ENCODE measurements around the gene ATP10A.
"Not testable (repeated sequence)": the region's sequence is repeated elsewhere in the genome, so short reads cannot be mapped to it uniquely, and the experiment has no call there.

ATP10A gene

GRCh38 chr15:25856059-25856458 is 7.1 kb downstream of the ATP10A start:
- not testable (repeated sequence) for DNase-seq (ENCODE audit: low read depth, low spot score)

GRCh38 chr15:25852661-25853524 is 10.2 kb downstream of the ATP10A start:
- DNase-seq (ENCODE audit: low read depth, low spot score): no peak

GRCh38 chr15:25852027-25852426 is 11.1 kb downstream of the ATP10A start:
- no peak for DNase-seq (ENCODE audit: low read depth, low spot score)

GRCh38 chr15:25850154-25851111 is 12.7 kb downstream of the ATP10A start:
- DNase-seq (ENCODE audit: low read depth, low spot score): no peak

- no peak for DNase-seq (ENCODE audit: low read depth, low spot score)
These were observed 13.8 kb downstream of the ATP10A start for GRCh38 chr15:25849157-25849921.

DNA sequence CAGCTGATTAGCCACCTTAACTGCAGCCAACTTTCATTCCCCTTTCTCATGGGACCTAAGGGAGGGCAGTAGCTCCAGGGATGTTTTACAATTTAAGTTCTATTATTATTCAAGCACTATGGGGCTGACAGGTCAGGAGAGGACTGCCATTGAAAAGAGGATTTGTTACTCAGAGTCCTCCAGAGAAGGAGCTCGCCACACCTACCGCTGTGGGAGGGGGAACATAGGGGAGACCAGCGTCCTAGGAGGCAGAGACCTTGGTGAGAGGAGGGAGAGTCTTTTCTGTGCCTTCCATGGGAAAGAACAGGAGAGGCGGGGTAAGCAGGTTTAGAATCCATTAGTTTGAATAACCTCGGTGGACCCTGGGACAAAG is 14.4 kb downstream of the ATP10A start:
- DNase-seq (ENCODE audit: low read depth, low spot score): no peak

DNA sequence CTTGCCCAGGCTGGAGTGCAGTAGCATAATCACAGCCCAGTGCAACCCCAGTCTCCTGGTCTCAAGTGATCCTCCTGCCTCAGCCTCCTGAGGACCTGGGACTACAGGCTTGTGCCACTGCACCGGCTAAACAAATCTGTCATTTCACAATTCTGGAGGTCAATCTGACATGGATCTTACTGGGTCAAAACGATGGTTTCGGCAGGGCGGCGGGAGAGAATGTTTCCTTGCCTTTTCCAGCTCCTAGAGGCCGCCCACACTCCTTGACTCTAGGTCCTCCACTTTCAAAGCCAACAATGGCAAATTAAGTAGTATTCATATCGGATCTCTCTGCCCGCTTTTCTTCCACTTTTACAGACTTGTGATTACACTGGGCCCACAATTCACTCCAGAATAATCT is 14.8 kb downstream of the ATP10A start:
- DNase-seq (ENCODE audit: low read depth, low spot score): no peak

GRCh38 chr15:25847051-25847450 is 16.1 kb downstream of the ATP10A start:
- no peak for DNase-seq (ENCODE audit: low read depth, low spot score)

DNA sequence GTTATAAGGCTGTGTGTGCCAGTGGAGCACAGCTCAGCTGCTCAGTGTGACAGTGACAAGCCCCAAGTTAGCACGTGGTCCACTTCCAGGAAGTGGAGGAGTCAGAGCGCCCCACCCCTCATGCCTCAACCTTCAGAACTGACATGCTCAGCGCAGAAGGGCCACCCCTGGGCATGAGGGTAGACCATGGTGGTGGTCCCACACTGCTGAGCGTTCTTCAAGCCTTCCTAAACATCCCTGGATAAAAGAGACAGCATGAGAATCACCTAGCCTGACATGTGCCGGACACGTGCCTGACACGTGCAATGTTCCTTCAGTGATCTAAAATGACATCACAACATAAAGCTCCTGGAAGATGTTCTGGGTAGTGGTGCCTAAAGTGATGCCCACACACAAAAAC is 16.8 kb downstream of the ATP10A start:
- no peak for DNase-seq (ENCODE audit: low read depth, low spot score)

GRCh38 chr15:25844981-25845680 is 18.0 kb downstream of the ATP10A start:
- DNase-seq (ENCODE audit: low read depth, low spot score): no peak

DNA sequence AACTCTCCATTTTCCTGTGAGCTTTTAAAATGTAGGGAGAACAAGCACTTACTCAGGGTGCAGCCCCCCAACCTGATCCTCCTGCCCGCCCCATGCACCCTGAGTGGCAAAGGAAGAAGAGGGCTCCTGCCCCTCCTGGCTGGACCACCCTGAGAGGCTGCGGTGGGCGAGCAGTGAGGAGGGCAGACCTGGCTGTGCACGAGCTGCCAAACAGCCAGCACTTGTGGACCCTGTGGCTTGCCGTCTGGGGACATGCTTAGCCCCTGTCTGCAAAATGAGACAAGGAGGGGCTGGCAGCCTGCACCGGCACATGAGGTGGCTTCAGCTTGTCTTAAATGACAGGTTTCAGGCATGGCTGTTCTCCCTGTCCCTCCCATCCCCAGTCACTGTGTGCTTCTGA is 18.6 kb downstream of the ATP10A start:
- DNase-seq (ENCODE audit: low read depth, low spot score): no peak

DNA sequence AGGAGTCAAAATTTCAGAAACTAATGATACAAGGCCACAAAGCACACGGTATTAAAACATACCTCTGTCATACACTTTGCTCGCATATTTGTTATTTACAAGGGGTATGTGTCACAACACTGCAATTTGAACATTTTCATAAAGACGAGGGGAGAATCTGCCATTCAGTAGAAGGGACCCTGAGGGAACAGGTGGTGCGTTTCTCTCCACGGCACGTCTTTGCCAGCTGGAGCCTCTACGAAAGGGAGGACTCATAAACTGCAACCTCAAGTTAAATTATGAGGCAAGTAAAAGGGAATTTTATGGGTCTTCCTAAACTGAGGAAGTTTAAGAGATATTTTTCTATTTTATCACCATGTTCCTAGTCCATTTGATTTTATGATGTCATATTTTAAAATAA is 19.1 kb downstream of the ATP10A start:
- no peak for DNase-seq (ENCODE audit: low read depth, low spot score)

DNA sequence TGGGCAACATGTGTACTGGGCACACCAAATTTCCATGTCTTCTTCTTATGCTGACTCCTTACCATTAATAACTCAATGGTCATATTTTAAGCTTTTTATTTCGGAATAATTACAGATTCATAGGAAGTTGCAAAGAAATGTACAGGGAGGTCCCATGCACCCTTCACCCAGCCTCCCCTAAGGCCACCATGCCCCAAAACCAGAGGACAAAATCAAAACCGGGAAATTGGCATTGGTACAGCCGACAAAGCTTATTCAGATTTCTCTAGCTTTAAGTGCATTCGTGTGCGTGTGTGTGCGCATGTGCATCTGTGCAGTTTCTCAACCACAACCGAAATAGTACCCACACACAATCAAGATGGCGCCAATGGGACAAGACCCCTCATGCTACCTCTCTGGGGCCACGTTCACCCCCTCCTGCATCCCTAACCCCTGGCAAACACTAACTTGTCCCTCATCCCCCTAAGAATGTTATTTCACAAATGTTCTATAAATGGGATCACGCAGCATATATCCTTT is 23.4 kb downstream of the ATP10A start:
- no peak for DNase-seq (ENCODE audit: low read depth, low spot score)

DNA sequence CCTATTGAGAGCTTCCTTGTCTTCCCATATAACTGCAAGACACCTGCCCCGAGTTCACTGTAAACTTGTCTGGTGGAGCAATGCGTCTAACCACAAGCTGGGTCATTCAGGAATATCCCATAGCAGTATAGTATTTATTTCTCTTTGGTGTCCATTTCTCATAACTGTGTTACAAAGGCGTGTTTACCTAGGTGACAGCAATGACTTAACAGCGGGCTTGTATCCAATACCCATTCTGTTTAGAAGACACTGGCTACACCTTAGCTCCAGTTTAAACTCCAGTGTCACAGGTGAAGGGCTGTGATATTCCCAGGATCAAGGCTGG is 24.3 kb downstream of the ATP10A start:
- no peak for DNase-seq (ENCODE audit: low read depth, low spot score)

DNA sequence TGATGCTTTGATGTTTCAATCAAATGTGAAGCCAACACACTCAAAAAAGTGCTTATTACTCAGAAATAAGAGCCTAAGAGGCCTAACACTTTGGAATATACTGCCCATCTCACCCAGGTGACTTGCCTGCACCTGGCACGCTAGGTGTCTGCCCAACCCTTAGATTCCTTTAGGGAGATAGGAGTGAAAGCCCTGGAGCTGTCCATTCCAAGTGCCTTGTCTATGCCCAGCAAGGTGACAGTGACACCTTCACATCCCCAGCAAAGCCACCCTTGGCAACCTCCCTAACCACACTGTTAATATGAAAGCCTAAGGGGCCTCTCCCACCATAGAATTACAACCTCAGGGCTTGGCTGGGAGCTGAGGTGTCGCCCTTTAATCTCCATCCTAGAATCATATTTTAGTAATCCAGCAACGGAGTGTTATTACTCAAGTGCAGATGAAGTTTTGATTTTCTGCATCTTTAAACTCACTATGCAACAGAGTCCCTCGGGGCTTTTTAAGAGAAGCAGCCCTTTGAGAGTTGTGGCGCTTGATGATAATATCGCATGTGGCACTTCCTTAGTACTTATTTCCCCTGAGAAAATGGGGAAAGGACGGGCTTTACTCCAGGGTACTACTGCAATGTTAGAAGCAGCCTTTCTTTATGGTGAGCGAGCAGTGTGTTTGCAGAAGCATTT is 24.8 kb downstream of the ATP10A start:
- no peak for DNase-seq (ENCODE audit: low read depth, low spot score)

DNA sequence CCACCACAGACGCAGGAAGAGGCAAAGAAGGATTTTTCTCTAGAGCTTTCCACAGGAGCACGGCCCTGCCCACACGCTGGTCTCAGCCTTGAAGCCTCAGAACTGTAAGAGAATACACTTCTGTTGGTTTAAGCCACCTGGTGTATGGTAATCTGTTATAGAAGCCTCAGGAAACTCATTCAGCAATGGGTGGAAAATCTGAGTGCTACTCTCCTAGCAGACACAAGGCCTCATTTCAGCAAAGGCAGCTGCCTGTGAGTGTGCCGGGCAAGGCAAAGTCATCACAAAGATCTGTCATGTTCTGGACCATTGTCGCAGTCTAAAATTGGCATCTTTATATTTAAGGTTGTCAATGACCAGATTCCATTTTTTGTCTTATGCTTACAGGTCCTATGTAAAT is 31.0 kb downstream of the ATP10A start:
- no peak for DNase-seq (ENCODE audit: low read depth, low spot score)

- DNase-seq (ENCODE audit: low read depth, low spot score): no peak
These were observed 32.2 kb downstream of the ATP10A start for GRCh38 chr15:25830844-25831451.

DNA sequence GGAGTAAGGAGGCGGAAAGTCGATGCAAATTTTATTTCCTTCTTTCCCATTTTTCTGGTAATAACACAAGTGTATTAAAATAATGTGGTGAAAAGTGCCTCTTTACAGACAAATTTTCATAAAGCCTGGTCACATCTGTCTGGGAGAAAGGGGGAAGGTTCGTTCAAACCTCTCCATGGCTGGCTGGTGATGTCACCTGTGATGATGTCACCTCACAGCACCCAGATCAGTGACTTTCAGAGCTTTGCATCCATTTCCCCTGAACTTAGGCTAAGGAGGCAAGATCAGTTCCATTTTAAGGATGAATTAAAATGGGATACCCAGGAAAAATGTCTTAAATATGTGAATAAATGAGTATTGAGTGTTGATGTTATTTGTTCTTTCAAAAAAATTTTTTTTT is 34.1 kb downstream of the ATP10A start:
- DNase-seq (ENCODE audit: low read depth, low spot score): no peak

DNA sequence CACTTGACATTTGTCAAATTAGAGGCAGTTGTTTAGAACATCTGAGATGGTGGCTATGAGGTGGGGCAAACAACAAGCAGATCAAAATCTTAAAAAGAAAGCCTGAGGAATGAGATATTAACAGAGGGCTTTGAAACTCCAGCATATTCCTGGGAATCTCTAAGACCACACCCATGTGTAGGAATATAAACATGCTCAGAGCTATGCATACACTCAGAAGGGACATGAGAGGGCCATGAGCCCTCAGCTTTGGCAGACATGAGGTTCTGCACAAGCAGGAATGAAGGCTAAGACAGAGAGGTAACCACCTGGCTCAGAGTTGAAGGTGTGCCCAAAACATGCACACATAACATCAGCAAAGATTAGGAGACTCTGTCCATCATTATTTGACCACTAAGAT is 37.9 kb downstream of the ATP10A start:
- DNase-seq (ENCODE audit: low read depth, low spot score): no peak

DNA sequence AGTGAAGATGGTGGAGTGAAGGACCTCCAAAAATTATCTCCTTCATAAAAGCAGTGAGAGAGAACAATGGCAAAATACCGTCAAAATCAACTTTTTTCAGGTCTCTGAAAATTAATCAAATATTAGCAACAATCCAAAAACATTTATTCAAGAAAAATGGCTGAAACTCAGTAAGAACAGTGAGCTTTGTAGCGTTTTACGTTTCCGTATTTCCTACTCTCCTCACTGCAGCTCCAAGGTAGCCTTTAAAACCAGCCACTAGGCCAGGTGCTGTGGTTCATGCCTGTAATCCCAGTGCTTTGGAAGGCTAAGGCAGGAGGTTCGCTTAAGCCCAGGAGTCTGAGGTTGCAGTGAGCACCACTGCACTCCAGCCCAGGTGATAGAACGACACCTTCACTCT is 38.5 kb downstream of the ATP10A start:
- DNase-seq (ENCODE audit: low read depth, low spot score): no peak
